RKO (cell line): ENCODE data around the gene SMIM41.

Experiments used
- DNase-seq: peaks from one replicate; pipeline ENCODE4 v3.0.0-alpha.2; 2016; ENCODE audit warnings: low spot score

The SMIM41 gene

GRCh38 chr12:52079576-52080402 is at the start of gene SMIM41:
TSS of gene SMIM41 (plus strand) at chr12:52079704. CDS start at chr12:52079780, 76 bp downstream.
- DNase-seq: no peak

GRCh38 chr12:52032446-52032803 is 47.1 kb upstream of the SMIM41 start:
- DNase-seq: no peak

GRCh38 chr12:52032804-52033445 is 46.6 kb upstream of the SMIM41 start:
- peak; percentile 97 for DNase-seq

- no peak for DNase-seq
Observed at GRCh38 chr12:52033446-52034140, 45.9 kb upstream of the SMIM41 start.

- no peak for DNase-seq
Observed at GRCh38 chr12:52035190-52035589, 44.3 kb upstream of the SMIM41 start.

- DNase-seq: no peak
Observed at GRCh38 chr12:52035926-52036325, 43.6 kb upstream of the SMIM41 start.

- DNase-seq: peak; percentile 77
Observed at GRCh38 chr12:52036587-52037171, 42.8 kb upstream of the SMIM41 start.

- DNase-seq: no peak
Observed at GRCh38 chr12:52037248-52037861, 42.1 kb upstream of the SMIM41 start.

GRCh38 chr12:52038447-52038846 is 41.1 kb upstream of the SMIM41 start:
- DNase-seq: peak; percentile 49

GRCh38 chr12:52041035-52041434 is 38.5 kb upstream of the SMIM41 start:
- no peak for DNase-seq

GRCh38 chr12:52041695-52042123 is 37.8 kb upstream of the SMIM41 start:
- DNase-seq: no peak

GRCh38 chr12:52042706-52043385 is 36.7 kb upstream of the SMIM41 start:
- DNase-seq: no peak

- no peak for DNase-seq
Observed at GRCh38 chr12:52043386-52044212, 35.9 kb upstream of the SMIM41 start.

GRCh38 chr12:52044292-52044983 is 35.1 kb upstream of the SMIM41 start:
- no peak for DNase-seq

- DNase-seq: no peak
Observed at GRCh38 chr12:52045794-52046199, 33.7 kb upstream of the SMIM41 start.

- no peak for DNase-seq
Observed at GRCh38 chr12:52046859-52047258, 32.6 kb upstream of the SMIM41 start.

GRCh38 chr12:52049286-52049685 is 30.2 kb upstream of the SMIM41 start:
- no peak for DNase-seq

GRCh38 chr12:52049688-52050087 is 29.8 kb upstream of the SMIM41 start:
- DNase-seq: no peak

GRCh38 chr12:52050116-52050757 is 29.3 kb upstream of the SMIM41 start:
- no peak for DNase-seq
